ENCODE measurements around the gene CDHR5.

GRCh38 chr11:623999-624704, 603 bp downstream of the CDHR5 start:
- TF ChIP-seq ZNF274 (IDR thresholded peaks at IDR 0.05; ENCODE audit: low read depth, low read length) (no peak), YY1 (IDR thresholded peaks at IDR 0.05; ENCODE audit: insufficient read depth, insufficient read length) (no peak)
